ENCODE measurements around the gene EHD1. TPM values are rescaled to one million over a fixed set of nuclear protein-coding genes. Genes with fewer than 3 reads are reported as not detected.

Gene EHD1
- polyA plus RNA-seq, 4 donors = 31.3 to 94.0 (median 34.5) TPM

DNA sequence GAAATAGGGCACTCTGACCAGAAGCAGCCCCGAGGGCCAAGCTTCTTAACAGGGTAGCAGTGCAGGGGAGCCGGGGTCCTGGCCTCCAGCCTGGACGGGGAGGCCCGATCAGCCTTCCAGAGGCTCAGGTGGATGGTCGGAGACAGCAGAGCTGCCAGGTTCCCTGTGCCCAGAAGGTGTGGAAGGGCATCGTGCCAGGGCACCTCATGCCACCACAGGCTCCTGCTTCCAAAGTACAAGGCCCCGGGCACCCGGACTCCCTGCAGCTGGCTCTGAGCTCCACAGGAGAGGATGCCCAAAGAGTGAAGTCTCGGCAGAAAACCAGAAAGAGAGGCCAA is 14.3 kb downstream of the EHD1 start:
- Histone ChIP-seq H3K27me3 (ENCODE audit: control insufficient read depth in 3 of 3, insufficient read depth in 3 of 3, low read length in 3 of 3) (no peaks in the 10 kb centered on the region), H3K4me1 (ENCODE audit: control insufficient read depth in 3 of 3, insufficient read depth in 2 of 3, low read depth in 1 of 3, low read length in 2 of 3) (peaks cover 12 to 60% (median 36%) of the 10 kb centered on the region in 3 donors), H3K27ac (ENCODE audit: low read depth in 1 of 3, low read length in 2 of 3) (peak overlapping the region; percentile 70 to 95 (median 85)), H3K36me3 (ENCODE audit: control insufficient read depth in 3 of 3, insufficient read depth in 2 of 3, low read depth in 1 of 3, low read length in 3 of 3) (peaks cover 2 to 86% (median 2%) of the 10 kb centered on the region in 3 donors), H3K4me3 (ENCODE audit: low read depth in 1 of 3, low read length in 3 of 3) (peak overlapping the region in 1 of 3 donors; percentile 2), H3K9me3 (ENCODE audit: control insufficient read depth in 2 of 2, insufficient read depth in 1 of 2, low read depth in 1 of 2, low read length in 1 of 2) (no peaks in the 10 kb centered on the region)
- FAIRE-seq (no peak), DNase-seq (peak in 1 of 2 donors; percentile 79)
- WGBS, 3 donors = 10 to 30% (median 17%) methylated on average over 9 of the region's 9 CpGs

DNA sequence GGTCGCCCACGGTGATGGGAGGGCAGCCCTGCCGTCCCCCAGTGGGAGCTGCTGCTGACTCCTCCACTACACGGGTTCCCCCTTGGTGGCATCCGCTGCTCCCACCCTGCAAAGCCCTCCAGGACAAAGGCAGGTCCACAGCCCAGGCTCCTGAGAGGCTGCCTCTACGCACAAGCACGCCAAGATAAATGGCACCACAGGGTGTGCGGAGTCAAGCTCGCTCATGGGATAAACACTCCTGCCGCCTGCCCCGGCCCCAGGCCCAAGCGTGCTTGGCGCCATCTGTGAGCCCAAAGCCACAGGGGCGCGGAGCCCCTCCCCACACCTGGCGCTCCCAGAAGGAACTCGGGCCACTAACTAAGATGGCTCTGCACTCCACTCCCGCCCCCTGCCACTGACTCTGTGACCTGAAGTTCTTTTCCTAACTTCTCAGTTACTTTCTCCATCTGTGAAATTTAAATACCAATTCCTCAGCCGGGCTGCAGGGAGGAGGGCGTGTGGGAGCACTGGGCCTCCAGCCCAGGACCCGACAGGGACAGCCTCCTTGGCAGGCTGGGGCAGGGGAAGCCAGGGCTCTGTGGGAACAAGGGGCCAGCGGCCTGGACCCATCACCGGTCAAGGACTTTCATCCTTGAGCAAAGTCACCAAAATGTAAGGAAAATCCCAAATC is 14.9 kb downstream of the EHD1 start:
- H3K4me1 ChIP-seq (ENCODE audit: control insufficient read depth in 3 of 3, insufficient read depth in 2 of 3, low read depth in 1 of 3, low read length in 2 of 3) = peaks cover 12 to 60% (median 30%) of the 10 kb centered on the region in 3 donors
- peak overlapping the region in 1 of 3 donors; percentile 0 for H3K4me3 ChIP-seq (ENCODE audit: low read depth in 1 of 3, low read length in 3 of 3)
- H3K27me3 ChIP-seq (ENCODE audit: control insufficient read depth in 3 of 3, insufficient read depth in 3 of 3, low read length in 3 of 3) = no peaks in the 10 kb centered on the region
- no peak for DNase-seq
- peak overlapping the region; percentile 70 to 95 (median 85) for H3K27ac ChIP-seq (ENCODE audit: low read depth in 1 of 3, low read length in 2 of 3)
- FAIRE-seq = no peak
- peaks cover 2 to 86% (median 2%) of the 10 kb centered on the region in 3 donors for H3K36me3 ChIP-seq (ENCODE audit: control insufficient read depth in 3 of 3, insufficient read depth in 2 of 3, low read depth in 1 of 3, low read length in 3 of 3)
- no peaks in the 10 kb centered on the region for H3K9me3 ChIP-seq (ENCODE audit: control insufficient read depth in 2 of 2, insufficient read depth in 1 of 2, low read depth in 1 of 2, low read length in 1 of 2)
- 69 to 73% (median 72%) methylated on average over 23 of the region's 23 CpGs for WGBS, 3 donors

DNA sequence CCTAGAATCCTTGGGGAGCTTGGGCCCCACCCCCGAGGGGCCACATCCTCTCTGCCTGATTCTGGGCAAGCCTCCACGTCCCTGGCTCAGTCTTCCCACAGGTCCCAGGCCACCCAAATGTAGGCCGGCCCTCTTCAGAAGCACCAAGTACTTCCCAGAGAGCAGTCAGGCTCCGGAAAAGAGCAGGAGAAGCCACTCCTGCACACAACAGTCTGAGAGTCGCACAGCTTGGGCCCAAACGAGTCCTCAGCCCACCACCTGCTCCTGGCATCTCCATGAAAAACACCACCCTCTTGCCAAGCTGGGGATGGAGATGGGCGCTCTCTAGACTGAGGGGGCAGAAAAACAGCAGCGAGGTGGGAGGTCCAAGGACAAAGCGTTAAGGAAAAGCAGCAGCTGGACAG is 15.4 kb downstream of the EHD1 start:
- no peak for FAIRE-seq
- peaks cover 12 to 58% (median 28%) of the 10 kb centered on the region in 3 donors for H3K4me1 ChIP-seq (ENCODE audit: control insufficient read depth in 3 of 3, insufficient read depth in 2 of 3, low read depth in 1 of 3, low read length in 2 of 3)
- no peak overlapping the region for H3K4me3 ChIP-seq (ENCODE audit: low read depth in 1 of 3, low read length in 3 of 3)
- WGBS, 3 donors = 57 to 70% (median 63%) methylated on average over 9 of the region's 9 CpGs
- H3K27ac ChIP-seq (ENCODE audit: low read depth in 1 of 3, low read length in 2 of 3) = peak overlapping the region; percentile 37 to 95 (median 85)
- H3K9me3 ChIP-seq (ENCODE audit: control insufficient read depth in 2 of 2, insufficient read depth in 1 of 2, low read depth in 1 of 2, low read length in 1 of 2) = no peaks in the 10 kb centered on the region
- no peak for DNase-seq
- H3K36me3 ChIP-seq (ENCODE audit: control insufficient read depth in 3 of 3, insufficient read depth in 2 of 3, low read depth in 1 of 3, low read length in 3 of 3) = peaks cover 2 to 86% (median 2%) of the 10 kb centered on the region in 3 donors
- H3K27me3 ChIP-seq (ENCODE audit: control insufficient read depth in 3 of 3, insufficient read depth in 3 of 3, low read length in 3 of 3) = no peaks in the 10 kb centered on the region

DNA sequence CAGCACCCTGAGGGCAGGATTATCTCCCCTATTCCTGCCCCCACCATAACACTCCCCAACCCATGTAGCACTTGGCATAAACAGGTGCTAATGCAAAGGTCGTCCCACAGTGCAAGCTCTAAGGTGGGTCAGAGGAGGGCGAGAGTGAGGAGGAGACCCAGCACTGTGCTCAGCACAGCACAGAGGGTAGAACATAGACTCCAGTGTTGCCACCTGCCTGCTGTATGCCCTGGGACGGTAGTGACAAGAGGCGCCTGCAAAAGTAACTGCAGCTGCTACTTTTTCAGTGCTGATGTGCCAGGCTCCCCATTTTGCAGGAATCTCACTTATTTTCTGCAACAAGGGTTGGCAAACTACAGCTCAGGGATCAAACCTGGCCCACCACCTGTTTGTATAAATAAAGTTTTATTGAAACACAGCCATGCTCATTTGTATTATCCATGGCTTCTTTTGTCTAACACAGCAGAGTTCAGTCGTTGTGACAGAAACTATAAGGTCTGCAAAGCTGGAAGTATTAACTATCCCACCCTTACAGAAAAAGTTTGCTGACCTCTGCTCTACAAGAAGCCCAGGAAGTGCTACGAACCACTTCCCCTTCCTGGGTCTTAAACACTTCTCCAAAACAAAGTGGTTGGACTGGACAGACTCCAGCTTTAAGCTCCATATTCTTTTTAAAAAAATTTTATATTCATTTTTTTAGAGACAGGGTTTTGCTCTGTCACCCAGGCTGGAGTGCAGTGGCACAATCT is 17.0 kb downstream of the EHD1 start:
- DNase-seq (no peak), FAIRE-seq (no peak)
- H3K4me3 ChIP-seq (ENCODE audit: low read depth in 1 of 3, low read length in 3 of 3) = no peak overlapping the region
- H3K36me3 ChIP-seq (ENCODE audit: control insufficient read depth in 3 of 3, insufficient read depth in 2 of 3, low read depth in 1 of 3, low read length in 3 of 3) = peaks cover 2 to 87% (median 2%) of the 10 kb centered on the region in 3 donors
- no peaks in the 10 kb centered on the region for H3K27me3 ChIP-seq (ENCODE audit: control insufficient read depth in 3 of 3, insufficient read depth in 3 of 3, low read length in 3 of 3)
- peaks cover 16 to 69% (median 30%) of the 10 kb centered on the region in 3 donors for H3K4me1 ChIP-seq (ENCODE audit: control insufficient read depth in 3 of 3, insufficient read depth in 2 of 3, low read depth in 1 of 3, low read length in 2 of 3)
- no peaks in the 10 kb centered on the region for H3K9me3 ChIP-seq (ENCODE audit: control insufficient read depth in 2 of 2, insufficient read depth in 1 of 2, low read depth in 1 of 2, low read length in 1 of 2)
- 63 to 81% (median 68%) methylated on average over 6 of the region's 6 CpGs for WGBS, 3 donors
- H3K27ac ChIP-seq (ENCODE audit: low read depth in 1 of 3, low read length in 2 of 3) = peak overlapping the region in 1 of 3 donors; percentile 95

DNA sequence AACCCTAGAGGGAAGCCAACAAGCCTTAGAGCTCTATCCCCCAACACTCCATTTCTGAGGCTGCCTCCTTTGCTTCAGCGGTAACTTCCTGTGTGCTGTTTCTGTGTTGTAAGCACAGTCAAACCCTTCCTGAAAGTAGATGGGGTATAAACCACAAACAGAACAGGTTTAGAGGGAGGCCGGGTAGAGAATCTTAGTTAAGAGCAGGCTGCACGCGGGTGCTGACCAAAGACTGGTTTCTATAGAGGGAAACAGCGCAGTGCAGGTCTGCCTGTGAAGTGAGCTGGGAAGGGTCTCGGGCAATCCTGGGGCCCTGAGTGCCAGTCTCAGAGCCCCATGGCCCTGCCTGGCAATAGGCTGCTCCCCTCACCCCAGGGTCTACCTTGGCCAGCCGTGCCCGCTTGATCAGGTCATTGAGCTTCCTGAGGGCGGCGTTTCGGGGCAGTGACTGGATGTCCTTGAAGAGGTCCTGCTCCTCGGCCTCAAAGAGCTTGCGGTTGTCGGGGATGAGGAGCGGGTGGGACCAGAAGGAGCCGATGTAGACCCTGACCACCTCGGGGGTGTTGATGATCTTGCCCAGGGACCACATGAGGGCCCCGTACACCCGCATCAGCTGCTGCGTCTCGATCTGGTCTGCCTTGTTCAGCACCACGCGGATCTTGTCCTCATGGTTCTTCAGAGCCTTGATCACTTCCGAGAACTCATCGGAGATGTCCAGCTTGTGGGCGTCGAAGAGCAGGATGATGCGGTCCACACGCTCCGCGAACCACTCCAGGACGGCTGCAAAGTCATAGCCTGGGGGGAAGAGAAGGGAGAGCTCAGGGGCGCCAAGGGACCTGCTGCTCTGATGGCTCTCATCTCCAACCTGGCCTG is 18.6 kb downstream of the EHD1 start:
- FAIRE-seq = no peak
- 77 to 86% (median 77%) methylated on average over 33 of the region's 33 CpGs for WGBS, 3 donors
- H3K4me3 ChIP-seq (ENCODE audit: low read depth in 1 of 3, low read length in 3 of 3) = no peak overlapping the region
- peak overlapping the region in 2 of 3 donors; percentile 78 to 82 for H3K27ac ChIP-seq (ENCODE audit: low read depth in 1 of 3, low read length in 2 of 3)
- no peaks in the 10 kb centered on the region for H3K9me3 ChIP-seq (ENCODE audit: control insufficient read depth in 2 of 2, insufficient read depth in 1 of 2, low read depth in 1 of 2, low read length in 1 of 2)
- H3K4me1 ChIP-seq (ENCODE audit: control insufficient read depth in 3 of 3, insufficient read depth in 2 of 3, low read depth in 1 of 3, low read length in 2 of 3) = peaks cover 20 to 74% (median 38%) of the 10 kb centered on the region in 3 donors
- no peaks in the 10 kb centered on the region for H3K27me3 ChIP-seq (ENCODE audit: control insufficient read depth in 3 of 3, insufficient read depth in 3 of 3, low read length in 3 of 3)
- H3K36me3 ChIP-seq (ENCODE audit: control insufficient read depth in 3 of 3, insufficient read depth in 2 of 3, low read depth in 1 of 3, low read length in 3 of 3) = peaks cover 2 to 93% (median 2%) of the 10 kb centered on the region in 3 donors
- peak in 1 of 2 donors; percentile 57 for DNase-seq

DNA sequence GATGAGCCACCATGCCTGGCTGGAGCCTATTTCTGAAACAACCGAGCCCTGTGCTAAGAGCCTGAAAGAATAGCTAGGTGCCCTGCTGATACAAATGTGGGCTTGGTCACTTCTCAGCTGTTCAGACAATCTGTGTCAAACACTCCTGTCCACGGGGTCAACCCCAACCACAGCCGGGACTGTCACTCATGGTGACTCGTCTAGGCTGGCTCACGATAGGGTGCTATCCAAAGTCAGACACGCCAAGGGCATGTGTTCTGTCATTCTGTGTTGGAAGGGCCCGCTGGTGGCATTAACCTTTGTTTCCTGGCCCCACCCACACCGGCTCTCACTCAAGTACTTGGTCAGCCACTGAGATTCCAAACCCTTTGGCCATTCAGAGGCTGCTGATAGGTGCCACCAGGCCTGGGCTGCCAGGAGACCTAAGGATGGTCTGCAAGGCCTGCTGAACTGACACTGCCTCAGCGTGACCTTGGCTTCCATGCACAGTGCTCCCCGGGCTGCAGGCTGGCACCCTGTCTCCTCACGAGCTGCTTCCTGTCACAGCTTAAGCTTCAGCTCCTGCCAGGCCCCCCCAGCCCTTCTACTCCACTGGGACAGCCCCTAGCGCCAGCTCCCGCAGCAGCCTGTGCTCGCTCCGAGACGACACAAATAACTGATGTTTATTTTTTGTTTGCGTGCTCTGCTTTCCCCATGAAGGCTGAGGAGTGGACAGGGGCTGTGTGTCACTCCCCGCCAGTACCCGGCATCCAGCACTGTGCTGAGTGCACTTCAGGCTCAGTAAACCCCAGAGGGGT is 19.8 kb downstream of the EHD1 start:
- H3K9me3 ChIP-seq (ENCODE audit: control insufficient read depth in 2 of 2, insufficient read depth in 1 of 2, low read depth in 1 of 2, low read length in 1 of 2) = no peaks in the 10 kb centered on the region
- DNase-seq (peak in 1 of 2 donors; percentile 62), FAIRE-seq (no peak)
- H3K4me3 ChIP-seq (ENCODE audit: low read depth in 1 of 3, low read length in 3 of 3) = peak overlapping the region in 1 of 3 donors; percentile 9
- H3K36me3 ChIP-seq (ENCODE audit: control insufficient read depth in 3 of 3, insufficient read depth in 2 of 3, low read depth in 1 of 3, low read length in 3 of 3) = peaks cover 2 to 97% (median 7%) of the 10 kb centered on the region in 3 donors
- no peaks in the 10 kb centered on the region for H3K27me3 ChIP-seq (ENCODE audit: control insufficient read depth in 3 of 3, insufficient read depth in 3 of 3, low read length in 3 of 3)
- 57 to 71% (median 66%) methylated on average over 19 of the region's 19 CpGs for WGBS, 3 donors
- peak overlapping the region; percentile 48 to 82 (median 78) for H3K27ac ChIP-seq (ENCODE audit: low read depth in 1 of 3, low read length in 2 of 3)
- H3K4me1 ChIP-seq (ENCODE audit: control insufficient read depth in 3 of 3, insufficient read depth in 2 of 3, low read depth in 1 of 3, low read length in 2 of 3) = peaks cover 20 to 68% (median 41%) of the 10 kb centered on the region in 3 donors

DNA sequence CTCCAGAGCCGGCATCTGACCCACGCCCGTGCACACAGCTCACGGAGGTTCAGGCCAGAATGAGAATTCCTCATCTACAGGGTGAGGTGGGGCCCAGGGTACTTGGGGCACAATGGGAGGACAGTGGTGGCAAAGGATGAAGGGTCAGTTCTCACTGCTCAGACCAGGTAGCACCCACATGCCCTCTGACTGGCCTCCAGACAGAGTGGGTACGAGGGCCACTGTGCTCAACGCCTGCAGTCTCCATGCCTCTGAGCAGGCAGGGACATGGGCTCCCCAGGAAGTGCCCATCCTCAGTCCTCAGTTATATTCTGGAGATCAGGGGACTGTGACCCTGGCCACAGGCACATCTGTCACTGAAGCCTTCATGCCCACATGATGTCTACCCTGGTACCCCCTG is 20.9 kb downstream of the EHD1 start:
- H3K36me3 ChIP-seq (ENCODE audit: control insufficient read depth in 3 of 3, insufficient read depth in 2 of 3, low read depth in 1 of 3, low read length in 3 of 3) = peaks cover 2 to 97% (median 11%) of the 10 kb centered on the region in 3 donors
- FAIRE-seq (no peak), DNase-seq (no peak)
- H3K4me3 ChIP-seq (ENCODE audit: low read depth in 1 of 3, low read length in 3 of 3) = no peak overlapping the region
- 86 to 95% (median 94%) methylated on average over 6 of the region's 6 CpGs for WGBS, 3 donors
- H3K4me1 ChIP-seq (ENCODE audit: control insufficient read depth in 3 of 3, insufficient read depth in 2 of 3, low read depth in 1 of 3, low read length in 2 of 3) = peaks cover 16 to 67% (median 30%) of the 10 kb centered on the region in 3 donors
- peak overlapping the region; percentile 72 to 89 (median 84) for H3K27ac ChIP-seq (ENCODE audit: low read depth in 1 of 3, low read length in 2 of 3)
- no peaks in the 10 kb centered on the region for H3K9me3 ChIP-seq (ENCODE audit: control insufficient read depth in 2 of 2, insufficient read depth in 1 of 2, low read depth in 1 of 2, low read length in 1 of 2)
- H3K27me3 ChIP-seq (ENCODE audit: control insufficient read depth in 3 of 3, insufficient read depth in 3 of 3, low read length in 3 of 3) = no peaks in the 10 kb centered on the region
